Sigmoid colon (tissue), 4 donors: ENCODE measurements around the gene KCNG2.

ENCODE experiments used
- EP300 ChIP-seq, 4 donors: sonication (generic); formaldehyde crosslinking; IDR thresholded peaks; one replicate each; pipeline ENCODE4 v1.6.1; 2017; ENCODE audit warnings: antibody characterized with exemption in 4 of 4
- POLR2A ChIP-seq, 2 donors: fragments of 450-650 bp; IDR thresholded peaks; one replicate each; pipeline ENCODE4 v1.6.1; 2016; ENCODE audit warnings: antibody characterized with exemption in 2 of 2, mild to moderate bottlenecking in 2 of 2, moderate library complexity in 2 of 2
- POLR2AphosphoS5 ChIP-seq, 4 donors: sonication (generic); formaldehyde crosslinking; IDR thresholded peaks; one replicate each; pipeline ENCODE4 v1.6.1; 2017; ENCODE audit warnings: antibody characterized with exemption in 4 of 4
- TF ChIP-seq, protein P1 (sequence below), 4 experiments: fragments of 450-650 bp in 3 of 4; fragments of 200-600 bp in 1 of 4; IDR thresholded peaks; one replicate each; pipeline ENCODE4 v1.5.1; 2016 to 2019; ENCODE audit warnings: antibody characterized with exemption in 4 of 4, mild to moderate bottlenecking in 3 of 4, moderate library complexity in 2 of 4

DNA sequence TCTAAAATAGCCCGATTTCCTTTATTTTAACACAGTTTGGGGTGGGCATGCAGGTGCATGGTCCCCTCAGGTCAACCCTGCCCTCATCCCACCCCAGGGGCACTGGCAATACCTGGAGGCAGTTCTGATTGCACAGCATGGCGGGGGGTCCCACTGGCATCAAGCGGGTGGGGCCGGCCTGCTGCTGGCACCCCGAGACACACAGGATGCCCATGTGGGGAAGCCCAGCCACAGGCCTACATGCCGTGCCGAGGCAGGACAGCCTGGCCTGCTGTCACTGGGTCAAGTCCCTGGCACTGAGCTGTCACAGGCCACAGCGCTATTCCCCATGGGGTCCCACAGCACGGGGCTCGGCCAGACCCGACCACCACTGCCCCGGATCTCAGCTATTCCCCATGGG lies 11.9 kb upstream of the KCNG2 start:
- TF ChIP-seq, protein P1, sequence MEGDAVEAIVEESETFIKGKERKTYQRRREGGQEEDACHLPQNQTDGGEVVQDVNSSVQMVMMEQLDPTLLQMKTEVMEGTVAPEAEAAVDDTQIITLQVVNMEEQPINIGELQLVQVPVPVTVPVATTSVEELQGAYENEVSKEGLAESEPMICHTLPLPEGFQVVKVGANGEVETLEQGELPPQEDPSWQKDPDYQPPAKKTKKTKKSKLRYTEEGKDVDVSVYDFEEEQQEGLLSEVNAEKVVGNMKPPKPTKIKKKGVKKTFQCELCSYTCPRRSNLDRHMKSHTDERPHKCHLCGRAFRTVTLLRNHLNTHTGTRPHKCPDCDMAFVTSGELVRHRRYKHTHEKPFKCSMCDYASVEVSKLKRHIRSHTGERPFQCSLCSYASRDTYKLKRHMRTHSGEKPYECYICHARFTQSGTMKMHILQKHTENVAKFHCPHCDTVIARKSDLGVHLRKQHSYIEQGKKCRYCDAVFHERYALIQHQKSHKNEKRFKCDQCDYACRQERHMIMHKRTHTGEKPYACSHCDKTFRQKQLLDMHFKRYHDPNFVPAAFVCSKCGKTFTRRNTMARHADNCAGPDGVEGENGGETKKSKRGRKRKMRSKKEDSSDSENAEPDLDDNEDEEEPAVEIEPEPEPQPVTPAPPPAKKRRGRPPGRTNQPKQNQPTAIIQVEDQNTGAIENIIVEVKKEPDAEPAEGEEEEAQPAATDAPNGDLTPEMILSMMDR (IDR thresholded peaks at IDR 0.05): no peak
- TF ChIP-seq POLR2AphosphoS5 (IDR thresholded peaks at IDR 0.05) (no peak), POLR2A (IDR thresholded peaks at IDR 0.05) (no peak), EP300 (IDR thresholded peaks at IDR 0.05) (no peak)
